NCI-H748 treated with DMSO at 0.1 percent for 48 hours (cell line): ENCODE data around the gene SCAI.
"Not testable (repeated sequence)": the region's sequence is repeated elsewhere in the genome, so short reads cannot be mapped to it uniquely, and the experiment has no call there.

Experiments
- DNase-seq: peaks from one replicate; lab custom pipeline; 2025; lab: John Stamatoyannopoulos, UW

SCAI gene

GRCh38 chr9:125106285-125106893 is 36.9 kb downstream of the SCAI start:
- no peak for DNase-seq

GRCh38 chr9:125103770-125104460 is 39.4 kb downstream of the SCAI start:
- no peak for DNase-seq

GRCh38 chr9:125103021-125103420 is 40.3 kb downstream of the SCAI start:
- no peak for DNase-seq

GRCh38 chr9:125100822-125101221 is 42.5 kb downstream of the SCAI start:
- no peak for DNase-seq

GRCh38 chr9:125099816-125100215 is 43.5 kb downstream of the SCAI start:
- no peak for DNase-seq

- no peak for DNase-seq
Observed at GRCh38 chr9:125095821-125096443, 47.4 kb downstream of the SCAI start.

GRCh38 chr9:125091121-125091520 is 52.2 kb downstream of the SCAI start:
- no peak for DNase-seq

- DNase-seq, result no peak
Observed at GRCh38 chr9:125089331-125089730, 54.0 kb downstream of the SCAI start.

GRCh38 chr9:125088752-125089151 is 54.6 kb downstream of the SCAI start:
- no peak for DNase-seq

GRCh38 chr9:125085703-125086477 is 57.4 kb downstream of the SCAI start:
- DNase-seq, result no peak

- DNase-seq, result not testable (repeated sequence)
Observed at GRCh38 chr9:125082197-125082596, 61.1 kb downstream of the SCAI start.

- not testable (repeated sequence) for DNase-seq
Observed at GRCh38 chr9:125080797-125081196, 62.5 kb downstream of the SCAI start.

GRCh38 chr9:125079931-125080330 is 63.4 kb downstream of the SCAI start:
- DNase-seq, result no peak

GRCh38 chr9:125075997-125076396 is 67.3 kb downstream of the SCAI start:
- DNase-seq, result no peak

- no peak for DNase-seq
Observed at GRCh38 chr9:125074976-125075375, 68.4 kb downstream of the SCAI start.

GRCh38 chr9:125066839-125067619 is 76.3 kb downstream of the SCAI start:
- DNase-seq, result peak; percentile 13

GRCh38 chr9:125061391-125061790 is 81.9 kb downstream of the SCAI start:
- no peak for DNase-seq

GRCh38 chr9:125049212-125050049 is 93.9 kb downstream of the SCAI start:
- DNase-seq, result no peak

GRCh38 chr9:125043631-125044030 is 99.7 kb downstream of the SCAI start:
- DNase-seq, result no peak

- DNase-seq, result no peak
Observed at GRCh38 chr9:125043148-125043547, 100.2 kb downstream of the SCAI start.

GRCh38 chr9:125038166-125038565 is 105.2 kb downstream of the SCAI start:
- no peak for DNase-seq
